Measurements from ENCODE around the gene MLYCD.
"Not testable (repeated sequence)": the region's sequence is repeated elsewhere in the genome, so short reads cannot be mapped to it uniquely, and the experiment has no call there.

The MLYCD gene

GRCh38 chr16:83942074-83942473 lies 43.2 kb downstream of the MLYCD start:
- DNase-seq (ENCODE audit: low spot score): no peak

- no peak for DNase-seq (ENCODE audit: low spot score)
Measured at GRCh38 chr16:83942815-83943515, 44.0 kb downstream of the MLYCD start.

- DNase-seq (ENCODE audit: low spot score): no peak
Measured at GRCh38 chr16:83943516-83944050, 44.7 kb downstream of the MLYCD start.

- DNase-seq (ENCODE audit: low spot score): no peak
Measured at GRCh38 chr16:83945587-83945986, 46.7 kb downstream of the MLYCD start.

- DNase-seq (ENCODE audit: low spot score): no peak
Measured at GRCh38 chr16:83946154-83946780, 47.4 kb downstream of the MLYCD start.

GRCh38 chr16:83946781-83947566 lies 48.1 kb downstream of the MLYCD start:
- no peak for DNase-seq (ENCODE audit: low spot score)

- no peak for DNase-seq (ENCODE audit: low spot score)
Measured at GRCh38 chr16:83947642-83948234, 48.8 kb downstream of the MLYCD start.

GRCh38 chr16:83948914-83949723 lies 50.2 kb downstream of the MLYCD start:
- DNase-seq (ENCODE audit: low spot score): no peak

- no peak for DNase-seq (ENCODE audit: low spot score)
Measured at GRCh38 chr16:83949724-83950001, 50.7 kb downstream of the MLYCD start.

- DNase-seq (ENCODE audit: low spot score): not testable (repeated sequence)
Measured at GRCh38 chr16:83950862-83951399, 52.0 kb downstream of the MLYCD start.

GRCh38 chr16:83951544-83951943 lies 52.6 kb downstream of the MLYCD start:
- no peak for DNase-seq (ENCODE audit: low spot score)

GRCh38 chr16:83952587-83952939 lies 53.6 kb downstream of the MLYCD start:
- DNase-seq (ENCODE audit: low spot score): no peak

- DNase-seq (ENCODE audit: low spot score): peak; percentile 48
Measured at GRCh38 chr16:83952940-83953795, 54.3 kb downstream of the MLYCD start, which contains the start of gene OSGIN1. Gene OSGIN1 (plus strand): TSS chr16:83953240. CDS start chr16:83957672, 4,432 bp downstream.

- DNase-seq (ENCODE audit: low spot score): no peak
Measured at GRCh38 chr16:83953796-83954576, 55.1 kb downstream of the MLYCD start.

- no peak for DNase-seq (ENCODE audit: low spot score)
Measured at GRCh38 chr16:83954577-83955016, 55.7 kb downstream of the MLYCD start.

- DNase-seq (ENCODE audit: low spot score): no peak
Measured at GRCh38 chr16:83955218-83956130, 56.6 kb downstream of the MLYCD start.

- peak; percentile 60 for DNase-seq (ENCODE audit: low spot score)
Measured at GRCh38 chr16:83956336-83957289, 57.7 kb downstream of the MLYCD start.

All from CD4-positive, alpha-beta T cell treated with Interleukin-2 at 100 ng/mL for 4 hours (primary cell).